ENCODE data around the gene NDUFB5. TPM values are rescaled to one million over a fixed set of nuclear protein-coding genes. Genes with fewer than 3 reads are reported as not detected.

NDUFB5 gene
- total RNA-seq, 1 experiment from 2014 or later, result 142 TPM

GRCh38 chr3:179652447-179653095, 48.0 kb downstream of the NDUFB5 start, which contains the start of gene USP13:
USP13 (plus strand) TSS chr3:179653040; CDS start chr3:179653226, 186 bp downstream.
- H3K27ac ChIP-seq (ENCODE audit: low read length), result peak within 1 kb of the TSS; percentile 89
- in situ Hi-C loops (cut with HindIII; ENCODE audit: low pct_unique_long_range_greater_than_20kb, low sequenced_read_pairs), result no loop called here
- H3K36me3 ChIP-seq (ENCODE audit: control insufficient read depth, insufficient read depth, low read length), result no peaks in the 10 kb centered on the region; the same call in 1 of the 2 replicates
- no peak for DNase-seq (ENCODE audit: low read depth, low spot score)
- no peaks in the 10 kb centered on the region for H3K9me3 ChIP-seq (ENCODE audit: control insufficient read depth, insufficient read depth, low read depth, low read length)
- ATAC-seq, result peak; percentile 92
- peaks cover 18% of the 10 kb centered on the region for H3K4me1 ChIP-seq (ENCODE audit: control insufficient read depth, insufficient read depth, low read length)
- no peaks in the 10 kb centered on the region for H3K27me3 ChIP-seq (ENCODE audit: control insufficient read depth, insufficient read depth, low read length)
- peak within 1 kb of the TSS; percentile 77 to 97 for H3K4me3 ChIP-seq (ENCODE audit: low read depth in 2 of 2, low read length in 2 of 2)
- intact Hi-C loops (cut with micrococcal nuclease; ENCODE audit: unreplicated experiment), result loop anchor here (1.0 kb wide), 1 partner anchor 29 kb away; no protein-coding TSS in a partner anchor
- BruUV-seq (replicated peaks), result no TSS peak
- CTCF ChIA-PET, result no interaction called here
- TF ChIP-seq SIN3A (IDR thresholded peaks at IDR 0.05; ENCODE audit: borderline replicate concordance, insufficient read depth, low read depth, low read length), result 0 out of 2 replicates have a peak, but pooled peaks have one; percentile 49
- TF ChIP-seq, protein P1, sequence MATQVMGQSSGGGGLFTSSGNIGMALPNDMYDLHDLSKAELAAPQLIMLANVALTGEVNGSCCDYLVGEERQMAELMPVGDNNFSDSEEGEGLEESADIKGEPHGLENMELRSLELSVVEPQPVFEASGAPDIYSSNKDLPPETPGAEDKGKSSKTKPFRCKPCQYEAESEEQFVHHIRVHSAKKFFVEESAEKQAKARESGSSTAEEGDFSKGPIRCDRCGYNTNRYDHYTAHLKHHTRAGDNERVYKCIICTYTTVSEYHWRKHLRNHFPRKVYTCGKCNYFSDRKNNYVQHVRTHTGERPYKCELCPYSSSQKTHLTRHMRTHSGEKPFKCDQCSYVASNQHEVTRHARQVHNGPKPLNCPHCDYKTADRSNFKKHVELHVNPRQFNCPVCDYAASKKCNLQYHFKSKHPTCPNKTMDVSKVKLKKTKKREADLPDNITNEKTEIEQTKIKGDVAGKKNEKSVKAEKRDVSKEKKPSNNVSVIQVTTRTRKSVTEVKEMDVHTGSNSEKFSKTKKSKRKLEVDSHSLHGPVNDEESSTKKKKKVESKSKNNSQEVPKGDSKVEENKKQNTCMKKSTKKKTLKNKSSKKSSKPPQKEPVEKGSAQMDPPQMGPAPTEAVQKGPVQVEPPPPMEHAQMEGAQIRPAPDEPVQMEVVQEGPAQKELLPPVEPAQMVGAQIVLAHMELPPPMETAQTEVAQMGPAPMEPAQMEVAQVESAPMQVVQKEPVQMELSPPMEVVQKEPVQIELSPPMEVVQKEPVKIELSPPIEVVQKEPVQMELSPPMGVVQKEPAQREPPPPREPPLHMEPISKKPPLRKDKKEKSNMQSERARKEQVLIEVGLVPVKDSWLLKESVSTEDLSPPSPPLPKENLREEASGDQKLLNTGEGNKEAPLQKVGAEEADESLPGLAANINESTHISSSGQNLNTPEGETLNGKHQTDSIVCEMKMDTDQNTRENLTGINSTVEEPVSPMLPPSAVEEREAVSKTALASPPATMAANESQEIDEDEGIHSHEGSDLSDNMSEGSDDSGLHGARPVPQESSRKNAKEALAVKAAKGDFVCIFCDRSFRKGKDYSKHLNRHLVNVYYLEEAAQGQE (IDR thresholded peaks at IDR 0.05; ENCODE audit: insufficient read depth in 1 of 2, low read depth in 2 of 2, low read length in 1 of 2), result no peak
- TF ChIP-seq TCF7L2 (IDR thresholded peaks at IDR 0.05; ENCODE audit: low read depth, low read length), result 0 out of 2 replicates have a peak, but pooled peaks have one; percentile 20
- TF ChIP-seq, protein P2, sequence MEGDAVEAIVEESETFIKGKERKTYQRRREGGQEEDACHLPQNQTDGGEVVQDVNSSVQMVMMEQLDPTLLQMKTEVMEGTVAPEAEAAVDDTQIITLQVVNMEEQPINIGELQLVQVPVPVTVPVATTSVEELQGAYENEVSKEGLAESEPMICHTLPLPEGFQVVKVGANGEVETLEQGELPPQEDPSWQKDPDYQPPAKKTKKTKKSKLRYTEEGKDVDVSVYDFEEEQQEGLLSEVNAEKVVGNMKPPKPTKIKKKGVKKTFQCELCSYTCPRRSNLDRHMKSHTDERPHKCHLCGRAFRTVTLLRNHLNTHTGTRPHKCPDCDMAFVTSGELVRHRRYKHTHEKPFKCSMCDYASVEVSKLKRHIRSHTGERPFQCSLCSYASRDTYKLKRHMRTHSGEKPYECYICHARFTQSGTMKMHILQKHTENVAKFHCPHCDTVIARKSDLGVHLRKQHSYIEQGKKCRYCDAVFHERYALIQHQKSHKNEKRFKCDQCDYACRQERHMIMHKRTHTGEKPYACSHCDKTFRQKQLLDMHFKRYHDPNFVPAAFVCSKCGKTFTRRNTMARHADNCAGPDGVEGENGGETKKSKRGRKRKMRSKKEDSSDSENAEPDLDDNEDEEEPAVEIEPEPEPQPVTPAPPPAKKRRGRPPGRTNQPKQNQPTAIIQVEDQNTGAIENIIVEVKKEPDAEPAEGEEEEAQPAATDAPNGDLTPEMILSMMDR (IDR thresholded peaks at IDR 0.05), result peak; percentile 36
- POLR2A ChIA-PET, result interaction anchor here (0.5 kb wide), 1 partner anchor 96 kb away, joined by 5 read pairs; no protein-coding TSS in a partner anchor

GRCh38 chr3:179653096-179653797, 48.7 kb downstream of the NDUFB5 start:
- Histone ChIP-seq H3K4me1 (ENCODE audit: control insufficient read depth, insufficient read depth, low read length) (peaks cover 20% of the 10 kb centered on the region), H3K27me3 (ENCODE audit: control insufficient read depth, insufficient read depth, low read length) (no peaks in the 10 kb centered on the region), H3K9me3 (ENCODE audit: control insufficient read depth, insufficient read depth, low read depth, low read length) (no peaks in the 10 kb centered on the region), H3K27ac (ENCODE audit: low read length) (peak overlapping the region; percentile 83), H3K36me3 (ENCODE audit: control insufficient read depth, insufficient read depth, low read length) (no peaks in the 10 kb centered on the region; the same call in 1 of the 2 replicates), H3K4me3 (ENCODE audit: low read depth in 2 of 2, low read length in 2 of 2) (peak overlapping the region; percentile 77 to 97)
- no TSS peak for BruUV-seq (replicated peaks)
- POLR2A ChIA-PET, result interaction anchor here (0.6 kb wide), 1 partner anchor 63 kb away, joined by 5 read pairs; no protein-coding TSS in a partner anchor
- in situ Hi-C loops (cut with HindIII; ENCODE audit: low pct_unique_long_range_greater_than_20kb, low sequenced_read_pairs), result no loop called here
- TF ChIP-seq TCF7L2 (IDR thresholded peaks at IDR 0.05; ENCODE audit: low read depth, low read length) (no peak), SIN3A (IDR thresholded peaks at IDR 0.05; ENCODE audit: borderline replicate concordance, insufficient read depth, low read depth, low read length) (0 out of 2 replicates have a peak, but pooled peaks have one; percentile 83), POLR2AphosphoS5 (IDR thresholded peaks at IDR 0.05; ENCODE audit: low read depth, low read length) (no peak; the same call in 1 of the 2 replicates)
- TF ChIP-seq, protein P2 (IDR thresholded peaks at IDR 0.05), result peak; percentile 37
- TF ChIP-seq, protein P1 (IDR thresholded peaks at IDR 0.05; ENCODE audit: insufficient read depth in 1 of 2, low read depth in 2 of 2, low read length in 1 of 2), result no peak
- DNase-seq (ENCODE audit: low read depth, low spot score) (no peak), ATAC-seq (peak; percentile 80)
- CTCF ChIA-PET, result no interaction called here
- intact Hi-C loops (cut with micrococcal nuclease; ENCODE audit: unreplicated experiment), result no loop called here

All from Panc1 (cell line).